ENCODE results near the gene SLC43A1.

SLC43A1 gene

GRCh38 chr11:57513452-57513795, 2.1 kb downstream of the SLC43A1 start:
- no peak for TF ChIP-seq CTCF (IDR thresholded peaks at IDR 0.05; ENCODE audit: low read depth, low read length)
- H3K4me3 ChIP-seq (ENCODE audit: low read depth, low read length), result no peak overlapping the region; the same call in 1 of the 2 replicates

DNA sequence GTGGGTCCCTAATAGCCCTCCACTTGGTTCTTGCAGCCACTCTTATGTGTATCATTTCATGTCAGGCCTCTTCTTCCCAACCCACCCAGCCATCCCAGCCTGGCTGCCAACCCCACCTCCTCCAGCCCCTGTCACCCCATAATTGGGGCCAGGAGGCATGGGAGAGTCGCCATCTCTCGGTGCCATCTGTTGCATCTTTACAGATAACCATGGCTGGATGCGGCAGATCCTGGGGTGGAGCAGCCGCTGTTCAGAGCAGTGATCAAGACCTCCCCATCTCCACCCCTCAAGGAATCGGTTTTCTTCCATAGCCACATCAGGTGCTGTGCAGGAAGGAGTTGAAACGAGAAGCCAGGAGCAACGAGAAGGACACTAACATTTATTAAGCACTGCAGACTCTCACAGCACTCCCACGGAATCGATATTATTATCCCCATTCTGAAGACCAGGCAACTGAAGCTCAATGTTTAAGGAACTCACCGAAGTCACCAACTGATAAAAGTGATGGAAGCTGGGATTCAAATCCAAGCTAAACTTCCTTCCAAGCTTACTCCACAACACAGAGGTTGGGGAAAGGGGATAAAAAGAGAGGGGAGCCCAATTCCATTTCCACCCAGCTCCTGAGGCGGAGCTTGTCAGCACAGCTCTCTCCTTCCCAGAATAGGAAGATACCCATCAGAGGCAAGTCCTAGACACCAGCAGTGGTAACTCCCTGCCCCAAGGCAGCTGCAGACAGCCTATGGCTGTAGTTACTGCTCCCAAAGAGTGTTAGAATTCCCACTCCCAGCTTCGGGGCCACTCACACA, 2.7 kb downstream of the SLC43A1 start:
- no peak for TF ChIP-seq CTCF (IDR thresholded peaks at IDR 0.05; ENCODE audit: low read depth, low read length)
- H3K4me3 ChIP-seq (ENCODE audit: low read depth, low read length), result no peak overlapping the region

DNA sequence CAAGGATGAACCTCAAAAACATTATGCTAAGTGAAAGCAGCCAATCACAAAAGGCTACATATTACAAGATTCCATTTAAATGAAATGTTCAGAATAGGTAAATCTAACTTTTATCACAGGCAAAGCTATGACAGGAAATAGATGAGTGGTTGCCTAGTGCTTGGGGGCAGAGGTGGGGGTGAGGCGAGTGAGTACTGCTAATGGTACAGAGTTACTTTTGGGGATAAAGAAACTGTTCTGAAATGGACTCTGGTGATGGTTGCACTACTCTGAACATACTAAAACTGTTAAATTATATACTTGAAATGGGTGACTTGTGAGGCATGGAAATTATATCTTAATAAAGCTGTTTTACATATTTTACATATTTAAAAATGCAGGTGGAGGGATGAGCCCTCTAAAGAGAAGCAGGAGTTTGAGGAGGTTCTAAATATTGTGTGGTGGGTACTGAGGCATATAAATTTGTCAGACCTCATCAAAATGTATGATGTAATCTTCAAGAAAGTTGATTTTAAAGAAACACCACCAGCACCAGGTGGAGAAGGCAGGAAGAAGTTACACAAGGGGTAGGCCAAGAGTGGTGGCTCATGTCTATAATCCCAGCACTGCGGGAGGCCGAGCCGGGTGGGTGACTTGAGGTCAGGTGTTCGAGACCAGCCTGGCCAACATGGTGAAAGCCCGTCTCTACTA, 3.6 kb downstream of the SLC43A1 start:
- no peak overlapping the region for H3K4me3 ChIP-seq (ENCODE audit: low read depth, low read length)
- no peak for TF ChIP-seq CTCF (IDR thresholded peaks at IDR 0.05; ENCODE audit: low read depth, low read length)

- no peak for TF ChIP-seq CTCF (IDR thresholded peaks at IDR 0.05; ENCODE audit: low read depth, low read length)
- H3K4me3 ChIP-seq (ENCODE audit: low read depth, low read length), result no peak overlapping the region
Observed at GRCh38 chr11:57508341-57509170, 6.9 kb downstream of the SLC43A1 start.

DNA sequence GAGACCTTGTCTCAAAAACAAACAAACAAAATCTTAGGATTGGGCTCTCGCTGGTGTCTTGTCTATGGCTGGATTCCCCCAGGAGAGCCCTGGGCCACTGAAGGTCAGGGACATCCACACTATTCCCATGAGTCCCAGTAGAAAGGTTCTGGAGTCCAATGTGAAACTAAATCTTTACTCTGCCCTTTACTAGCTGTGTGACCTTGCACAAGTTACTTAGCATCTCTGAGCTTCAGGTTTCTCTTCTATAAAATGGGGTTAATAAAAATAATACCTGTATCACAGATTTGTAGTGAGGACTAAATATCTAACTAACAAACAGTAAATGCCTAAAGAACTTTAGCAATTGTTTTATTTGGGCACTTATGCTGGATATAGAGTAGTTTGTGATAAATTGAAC, 9.0 kb downstream of the SLC43A1 start:
- no peak overlapping the region for H3K4me3 ChIP-seq (ENCODE audit: low read depth, low read length)
- TF ChIP-seq CTCF (IDR thresholded peaks at IDR 0.05; ENCODE audit: low read depth, low read length), result no peak

DNA sequence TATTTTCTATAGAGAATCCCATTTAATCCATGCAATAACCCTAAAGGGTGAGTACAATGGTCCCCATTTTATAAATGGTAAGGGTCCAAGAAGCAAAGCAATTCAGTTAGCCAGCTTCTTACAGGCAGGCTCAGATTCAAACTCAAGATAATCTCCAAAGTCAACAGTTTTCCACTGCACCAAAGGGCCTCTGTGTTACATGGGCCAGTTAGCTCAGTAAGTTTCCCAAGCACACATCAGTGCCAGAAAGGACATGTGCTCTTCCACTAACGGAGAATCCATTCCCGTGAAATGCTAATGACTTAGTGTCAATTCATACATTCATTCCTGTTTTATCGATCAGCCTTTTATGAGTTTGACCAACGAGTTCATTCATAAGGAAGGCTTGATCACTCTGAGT, 11.0 kb downstream of the SLC43A1 start:
- no peak for TF ChIP-seq CTCF (IDR thresholded peaks at IDR 0.05; ENCODE audit: low read depth, low read length)
- H3K4me3 ChIP-seq (ENCODE audit: low read depth, low read length), result no peak overlapping the region

Data from WI38 (cell line).